Neural cell (in vitro differentiated cells): ENCODE data around the gene EXOC8. TPM values are rescaled to one million over a fixed set of nuclear protein-coding genes. Genes with fewer than 3 reads are reported as not detected.

Experiments
- H2AFZ ChIP-seq: fragments of 200-600, 300-800 bp; sonication (generic), shearing (Covaris generic); 2 replicates; pipeline ENCODE4 v1.6.0; 2014; ENCODE audit warnings: low read depth, mild to moderate bottlenecking, antibody characterized with exemption, low read length, moderate library complexity
- H3F3A ChIP-seq: fragments of 200-600 bp; shearing (Covaris generic); 2 replicates; pipeline ENCODE4 v1.6.1; 2016; ENCODE audit warnings: mild to moderate bottlenecking, moderate library complexity, mixed read lengths, antibody characterized with exemption, low read length; ENCODE audit not compliant: insufficient read depth, poor library complexity, severe bottlenecking
- H3K27ac ChIP-seq: fragments of 200-600, 300-800 bp; sonication (generic), shearing (Covaris generic); 2 replicates; pipeline ENCODE4 v1.5.1; 2014; ENCODE audit warnings: mild to moderate bottlenecking, low read length, moderate library complexity
- H3K27me3 ChIP-seq: fragments of 300-800, 200-600 bp; sonication (generic), shearing (Covaris generic); 2 replicates; pipeline ENCODE4 v1.6.0; 2014; ENCODE audit warnings: mild to moderate bottlenecking, low read depth, low read length, moderate library complexity; ENCODE audit not compliant: insufficient read depth
- H3K36me3 ChIP-seq: fragments of 300-800, 200-600 bp; sonication (generic), shearing (Covaris generic); 2 replicates; pipeline ENCODE4 v1.5.1; 2014; ENCODE audit warnings: mild to moderate bottlenecking, antibody characterized with exemption, low read length, moderate library complexity; ENCODE audit not compliant: insufficient read depth
- H3K4me2 ChIP-seq: fragments of 300-800, 200-600 bp; sonication (generic), shearing (Covaris generic); 2 replicates; pipeline ENCODE4 v1.6.0; 2014; ENCODE audit warnings: mild to moderate bottlenecking, low read length
- H3K4me3 ChIP-seq: fragments of 300-800, 200-600 bp; sonication (generic), shearing (Covaris generic); 2 replicates; pipeline ENCODE4 v1.5.1; 2014; ENCODE audit warnings: mild to moderate bottlenecking, low read length, moderate library complexity
- H3K79me2 ChIP-seq: fragments of 200-600 bp; shearing (Covaris generic); replicated peaks from 2 replicates; pipeline ENCODE4 v1.6.0; 2014; ENCODE audit warnings: mild to moderate bottlenecking, low read length, moderate library complexity; ENCODE audit not compliant: insufficient read depth
- H3K9ac ChIP-seq: fragments of 300-800, 200-600 bp; sonication (generic), shearing (Covaris generic); 2 replicates; pipeline ENCODE4 v1.6.1; 2016; ENCODE audit warnings: mild to moderate bottlenecking, low read length, mixed read lengths
- H3K9me2 ChIP-seq: fragments of 200-600 bp; shearing (Covaris generic); 2 replicates; pipeline ENCODE4 v1.6.1; 2016; ENCODE audit warnings: mild to moderate bottlenecking, low read length, mixed read lengths; ENCODE audit not compliant: insufficient read depth
- H3K9me3 ChIP-seq: fragments of 200-600, 300-800 bp; sonication (generic), shearing (Covaris generic); 2 replicates; pipeline ENCODE4 v1.6.1; 2016; ENCODE audit warnings: mild to moderate bottlenecking, mixed run types, low read length, moderate library complexity, mixed read lengths
- H4K20me1 ChIP-seq: fragments of 200-600 bp; shearing (Covaris generic); 2 replicates; pipeline ENCODE4 v1.6.1; 2016; ENCODE audit warnings: mild to moderate bottlenecking, mixed run types; ENCODE audit not compliant: insufficient read depth
- CTCF ChIP-seq: fragments of 450-650 bp; IDR thresholded peaks from 2 replicates; pipeline ENCODE4 v1.5.1; 2014; ENCODE audit warnings: antibody characterized with exemption, mild to moderate bottlenecking, moderate library complexity; ENCODE audit not compliant: poor library complexity, severe bottlenecking
- EP300 ChIP-seq: fragments of 450-650 bp; conservative IDR thresholded peaks from 2 replicates; pipeline ENCODE4 v1.6.1; 2014; ENCODE audit warnings: antibody characterized with exemption, mild to moderate bottlenecking, moderate library complexity; ENCODE audit not compliant: poor library complexity, severe bottlenecking
- EZH2 ChIP-seq: fragments of 200-600, 300-800 bp; shearing (Covaris generic), sonication (generic); IDR thresholded peaks from 2 replicates; pipeline ENCODE4 v1.6.1; 2014; ENCODE audit warnings: antibody characterized with exemption, low read length, borderline replicate concordance, mild to moderate bottlenecking; ENCODE audit not compliant: insufficient read depth, poor library complexity, severe bottlenecking
- MXI1 ChIP-seq: fragments of 450-650 bp; conservative IDR thresholded peaks from 2 replicates; pipeline ENCODE4 v1.6.1; 2014; ENCODE audit warnings: antibody characterized with exemption, mild to moderate bottlenecking; ENCODE audit not compliant: poor library complexity, severe bottlenecking
- POLR2AphosphoS5 ChIP-seq: IDR thresholded peaks from 2 replicates; pipeline ENCODE4 v1.6.1; 2012
- RAD21 ChIP-seq: fragments of 450-650 bp; conservative IDR thresholded peaks from 2 replicates; pipeline ENCODE4 v1.6.1; 2014; ENCODE audit warnings: antibody characterized with exemption, mild to moderate bottlenecking, moderate library complexity
- SMC3 ChIP-seq: fragments of 450-650 bp; conservative IDR thresholded peaks from 2 replicates; pipeline ENCODE4 v1.6.1; 2014; ENCODE audit warnings: antibody characterized with exemption, mild to moderate bottlenecking, moderate library complexity; ENCODE audit not compliant: poor library complexity
- TAF1 ChIP-seq: IDR thresholded peaks from 2 replicates; pipeline ENCODE4 v1.6.1; 2012; ENCODE audit warnings: low read depth
- polyA plus RNA-seq: library from polyadenylated mRNA; depleted of rRNA; stranded (reverse); fragments of >200 nt; gene quantifications from 2 replicates; pipeline ENCODE4 v1.2.3, GENCODE V29; 2014
- TF ChIP-seq, protein P1 (sequence below): IDR thresholded peaks from 2 replicates; pipeline ENCODE4 v1.6.1; 2012; ENCODE audit warnings: borderline replicate concordance

Gene EXOC8
- polyA plus RNA-seq, 1 donor from 2014 or later, result 12.9 TPM

DNA sequence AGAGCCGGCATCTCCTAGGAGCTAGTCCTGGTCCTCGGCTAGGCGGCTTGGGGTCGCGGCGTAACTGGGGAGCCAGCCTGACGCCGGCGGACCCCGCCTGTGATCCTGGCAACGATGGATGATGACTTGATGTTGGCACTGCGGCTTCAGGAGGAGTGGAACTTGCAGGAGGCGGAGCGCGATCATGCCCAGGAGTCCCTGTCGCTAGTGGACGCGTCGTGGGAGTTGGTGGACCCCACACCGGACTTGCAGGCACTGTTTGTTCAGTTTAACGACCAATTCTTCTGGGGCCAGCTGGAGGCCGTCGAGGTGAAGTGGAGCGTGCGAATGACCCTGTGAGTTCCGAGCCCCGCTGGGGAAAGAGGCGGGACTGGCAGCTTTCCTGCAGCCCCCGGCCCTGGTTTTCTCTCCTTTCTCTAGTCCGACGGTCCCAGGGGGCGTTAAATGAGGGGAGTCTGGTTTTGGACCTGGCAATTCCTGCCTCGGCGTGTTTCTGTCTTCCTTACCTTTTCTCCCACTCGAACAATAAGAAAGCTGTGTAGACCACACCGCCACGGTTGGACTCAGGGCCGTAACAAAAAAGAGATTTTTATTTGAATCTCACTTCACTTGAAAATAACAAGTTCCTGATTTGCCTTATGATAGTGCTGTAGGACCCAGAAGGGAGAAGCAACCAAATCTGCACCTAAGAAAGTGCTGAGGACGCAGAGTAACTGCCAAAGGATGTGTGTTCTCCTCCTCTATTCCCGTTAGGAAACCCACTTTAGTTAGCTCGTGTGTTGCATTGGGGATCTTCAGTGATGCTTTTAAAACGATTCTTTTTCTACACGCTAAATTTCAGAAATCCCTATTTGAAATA lies 847 bp upstream of the EXOC8 start, which contains the start of gene SPRTN:
TSS of gene SPRTN (plus strand) at position 24 of the 859 bp plus-strand sequence. CDS start at position 115, 91 bp downstream.
- Histone ChIP-seq H3K79me2 (peaks cover 54% of the 10 kb centered on the region), H3K9me3 (no peaks in the 10 kb centered on the region), H3K9ac (peak within 1 kb of the TSS; percentile 96), H2AFZ (peak within 1 kb of the TSS; percentile 84), H3K27me3 (no peaks in the 10 kb centered on the region), H3K4me2 (peak within 1 kb of the TSS; percentile 99), H4K20me1 (peaks cover 3% of the 10 kb centered on the region), H3F3A (peaks cover 7% of the 10 kb centered on the region), H3K27ac (peak within 1 kb of the TSS; percentile 96), H3K36me3 (no peaks in the 10 kb centered on the region), H3K9me2 (no peaks in the 10 kb centered on the region), H3K4me3 (peak within 1 kb of the TSS; percentile 85)
- TF ChIP-seq MXI1 (peak; percentile 29), EZH2 (no peak), POLR2AphosphoS5 (peak; percentile 48), SMC3 (peak; percentile 0)
- TF ChIP-seq, protein P1, sequence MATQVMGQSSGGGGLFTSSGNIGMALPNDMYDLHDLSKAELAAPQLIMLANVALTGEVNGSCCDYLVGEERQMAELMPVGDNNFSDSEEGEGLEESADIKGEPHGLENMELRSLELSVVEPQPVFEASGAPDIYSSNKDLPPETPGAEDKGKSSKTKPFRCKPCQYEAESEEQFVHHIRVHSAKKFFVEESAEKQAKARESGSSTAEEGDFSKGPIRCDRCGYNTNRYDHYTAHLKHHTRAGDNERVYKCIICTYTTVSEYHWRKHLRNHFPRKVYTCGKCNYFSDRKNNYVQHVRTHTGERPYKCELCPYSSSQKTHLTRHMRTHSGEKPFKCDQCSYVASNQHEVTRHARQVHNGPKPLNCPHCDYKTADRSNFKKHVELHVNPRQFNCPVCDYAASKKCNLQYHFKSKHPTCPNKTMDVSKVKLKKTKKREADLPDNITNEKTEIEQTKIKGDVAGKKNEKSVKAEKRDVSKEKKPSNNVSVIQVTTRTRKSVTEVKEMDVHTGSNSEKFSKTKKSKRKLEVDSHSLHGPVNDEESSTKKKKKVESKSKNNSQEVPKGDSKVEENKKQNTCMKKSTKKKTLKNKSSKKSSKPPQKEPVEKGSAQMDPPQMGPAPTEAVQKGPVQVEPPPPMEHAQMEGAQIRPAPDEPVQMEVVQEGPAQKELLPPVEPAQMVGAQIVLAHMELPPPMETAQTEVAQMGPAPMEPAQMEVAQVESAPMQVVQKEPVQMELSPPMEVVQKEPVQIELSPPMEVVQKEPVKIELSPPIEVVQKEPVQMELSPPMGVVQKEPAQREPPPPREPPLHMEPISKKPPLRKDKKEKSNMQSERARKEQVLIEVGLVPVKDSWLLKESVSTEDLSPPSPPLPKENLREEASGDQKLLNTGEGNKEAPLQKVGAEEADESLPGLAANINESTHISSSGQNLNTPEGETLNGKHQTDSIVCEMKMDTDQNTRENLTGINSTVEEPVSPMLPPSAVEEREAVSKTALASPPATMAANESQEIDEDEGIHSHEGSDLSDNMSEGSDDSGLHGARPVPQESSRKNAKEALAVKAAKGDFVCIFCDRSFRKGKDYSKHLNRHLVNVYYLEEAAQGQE, result no peak

DNA sequence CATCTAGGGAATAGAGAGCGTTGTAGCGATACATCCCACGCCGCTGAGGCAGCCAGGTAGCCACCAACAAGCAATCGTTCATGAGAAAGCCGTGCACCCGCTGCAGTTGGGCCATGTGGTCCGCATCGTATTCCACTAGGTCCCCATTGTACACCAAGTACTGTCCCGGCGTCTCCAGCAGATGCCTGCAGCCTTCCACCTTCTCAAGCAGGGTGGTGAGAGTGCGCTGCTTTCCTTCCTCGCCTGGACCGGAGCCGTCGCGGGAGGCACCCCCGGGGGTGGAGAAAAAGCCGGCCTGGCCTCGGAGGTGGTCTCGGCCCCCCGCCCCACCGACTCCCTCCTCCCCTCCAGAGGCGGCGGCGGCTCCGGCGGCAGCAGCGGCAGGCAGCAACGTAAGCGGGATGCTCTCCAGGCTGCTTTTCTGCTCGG lies 595 bp downstream of the EXOC8 start:
- Histone ChIP-seq H3K4me2 (peak overlapping the region; percentile 99), H4K20me1 (peaks cover 3% of the 10 kb centered on the region), H3K9me2 (no peaks in the 10 kb centered on the region), H3K27ac (peak overlapping the region; percentile 96), H3F3A (peaks cover 7% of the 10 kb centered on the region), H3K27me3 (no peaks in the 10 kb centered on the region), H3K9ac (peak overlapping the region; percentile 96), H3K36me3 (no peaks in the 10 kb centered on the region), H3K4me3 (peak overlapping the region; percentile 85), H2AFZ (peak overlapping the region; percentile 84), H3K9me3 (no peaks in the 10 kb centered on the region), H3K79me2 (peaks cover 65% of the 10 kb centered on the region)
- TF ChIP-seq POLR2AphosphoS5 (no peak), MXI1 (peak; percentile 60)

DNA sequence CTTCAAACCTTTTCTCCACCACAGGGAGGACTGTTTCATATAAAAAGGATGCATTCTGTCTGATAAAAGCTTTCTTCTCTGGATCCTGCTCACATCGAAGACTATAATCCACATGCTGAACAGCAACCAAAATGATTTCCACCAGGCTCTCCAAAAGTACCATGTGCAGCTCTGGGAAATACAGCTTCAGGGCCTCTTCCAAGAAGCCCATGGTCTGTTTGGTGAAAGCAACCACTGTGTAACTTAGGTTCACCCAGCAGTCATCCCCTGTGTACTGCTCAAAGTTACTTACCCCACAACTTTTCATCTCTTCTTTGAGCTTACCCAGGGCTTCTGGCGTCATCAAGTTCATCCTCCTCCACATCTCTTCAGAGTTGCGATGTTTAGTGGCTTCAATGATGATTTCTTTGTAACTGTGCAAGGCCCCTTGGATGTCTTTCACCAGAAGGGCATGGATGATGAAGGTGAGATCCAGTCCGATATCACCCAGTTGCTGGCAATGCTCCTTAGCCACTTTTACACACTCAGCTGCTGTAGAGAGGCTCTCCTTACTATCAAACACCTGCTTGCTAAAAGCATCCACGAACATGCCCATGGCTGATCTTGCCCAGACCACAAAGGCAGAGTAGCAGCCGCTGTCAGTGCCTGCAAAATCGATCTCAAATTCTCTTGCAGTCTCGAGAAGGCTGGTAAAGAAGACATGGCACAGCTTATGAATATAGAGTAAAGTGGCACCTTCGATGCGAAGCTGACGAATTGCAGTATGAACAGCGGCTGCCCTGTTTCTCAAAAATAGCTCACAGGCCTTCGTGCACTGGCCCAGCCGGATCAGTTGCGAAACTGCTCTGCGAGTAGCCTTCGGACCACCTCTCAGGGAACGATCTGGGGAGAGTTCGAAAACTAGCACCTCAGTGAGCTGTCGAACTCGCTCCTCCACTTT lies 1.7 kb downstream of the EXOC8 start:
- no peaks in the 10 kb centered on the region for H3K36me3 ChIP-seq
- H3K4me3 ChIP-seq, result peak overlapping the region; percentile 85
- peak overlapping the region; percentile 96 for H3K9ac ChIP-seq
- H3K27me3 ChIP-seq, result no peaks in the 10 kb centered on the region
- peak overlapping the region; percentile 96 for H3K27ac ChIP-seq
- TF ChIP-seq EZH2, result no peak
- TF ChIP-seq EP300, result no peak
- TF ChIP-seq, protein P1, result no peak
- TF ChIP-seq POLR2AphosphoS5, result no peak
- TF ChIP-seq CTCF, result no peak
- TF ChIP-seq MXI1, result no peak
- no peak for TF ChIP-seq RAD21
- no peak for TF ChIP-seq TAF1
- no peak for TF ChIP-seq SMC3
- no peaks in the 10 kb centered on the region for H3K9me3 ChIP-seq
- peaks cover 7% of the 10 kb centered on the region for H3F3A ChIP-seq
- no peak overlapping the region for H2AFZ ChIP-seq
- peaks cover 3% of the 10 kb centered on the region for H4K20me1 ChIP-seq
- H3K79me2 ChIP-seq, result peaks cover 62% of the 10 kb centered on the region
- no peaks in the 10 kb centered on the region for H3K9me2 ChIP-seq
- H3K4me2 ChIP-seq, result peak overlapping the region; percentile 99
